HFF-Myc (cell line): ENCODE measurements around the gene NDRG2.

Source experiments
- DNase-seq: peaks from one replicate; pipeline ENCODE4 v3.0.0-alpha.2; 2011; ENCODE audit warnings: low read depth; ENCODE audit errors: extremely low read depth
- H3K4me3 ChIP-seq: replicated peaks from 2 replicates; pipeline ENCODE4 v1.5.1; 2011; ENCODE audit warnings: low read depth, mild to moderate bottlenecking, control low read depth, low read length
- TF ChIP-seq, protein P1 (sequence below): IDR thresholded peaks from 2 replicates; pipeline ENCODE4 v1.5.1; 2012; ENCODE audit warnings: mild to moderate bottlenecking, low read depth, low read length, control low read depth; ENCODE audit errors: missing control alignments

NDRG2 gene

DNA sequence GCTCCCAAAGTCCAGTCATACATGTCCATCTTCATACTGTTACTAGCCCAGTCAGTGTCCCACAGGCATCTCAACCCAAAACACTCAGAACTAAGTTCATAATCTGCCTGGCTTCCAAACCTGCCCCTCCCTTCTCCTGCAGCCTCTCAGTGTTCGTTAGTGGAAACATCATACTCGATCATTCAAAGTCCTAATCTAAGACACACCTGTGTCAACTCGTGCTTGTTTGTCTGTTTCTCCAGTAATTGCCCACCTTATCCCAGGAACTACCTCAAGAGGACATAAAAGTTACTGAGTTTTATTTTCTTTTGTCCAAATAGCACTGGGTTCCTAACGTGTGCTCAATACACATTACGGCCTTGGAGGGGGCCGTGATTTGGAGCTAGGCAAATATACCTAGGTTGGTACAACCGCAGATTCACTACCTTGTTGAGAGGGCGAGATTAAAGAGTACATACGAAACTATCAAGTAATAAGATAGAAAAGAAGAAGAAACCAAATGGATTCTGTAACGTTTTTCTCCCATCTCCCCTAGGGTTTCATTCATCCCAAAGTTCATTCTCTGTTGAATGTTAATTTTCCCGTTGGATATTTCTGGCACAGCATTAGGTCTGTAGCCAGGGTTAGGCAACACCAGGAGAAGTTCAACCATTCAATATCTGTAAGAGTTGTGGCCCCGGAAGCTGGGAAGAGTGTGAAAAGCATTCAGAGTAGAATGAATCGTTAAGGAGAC lies 35.9 kb upstream of the NDRG2 start:
- H3K4me3 ChIP-seq = no peak overlapping the region
- TF ChIP-seq, protein P1, sequence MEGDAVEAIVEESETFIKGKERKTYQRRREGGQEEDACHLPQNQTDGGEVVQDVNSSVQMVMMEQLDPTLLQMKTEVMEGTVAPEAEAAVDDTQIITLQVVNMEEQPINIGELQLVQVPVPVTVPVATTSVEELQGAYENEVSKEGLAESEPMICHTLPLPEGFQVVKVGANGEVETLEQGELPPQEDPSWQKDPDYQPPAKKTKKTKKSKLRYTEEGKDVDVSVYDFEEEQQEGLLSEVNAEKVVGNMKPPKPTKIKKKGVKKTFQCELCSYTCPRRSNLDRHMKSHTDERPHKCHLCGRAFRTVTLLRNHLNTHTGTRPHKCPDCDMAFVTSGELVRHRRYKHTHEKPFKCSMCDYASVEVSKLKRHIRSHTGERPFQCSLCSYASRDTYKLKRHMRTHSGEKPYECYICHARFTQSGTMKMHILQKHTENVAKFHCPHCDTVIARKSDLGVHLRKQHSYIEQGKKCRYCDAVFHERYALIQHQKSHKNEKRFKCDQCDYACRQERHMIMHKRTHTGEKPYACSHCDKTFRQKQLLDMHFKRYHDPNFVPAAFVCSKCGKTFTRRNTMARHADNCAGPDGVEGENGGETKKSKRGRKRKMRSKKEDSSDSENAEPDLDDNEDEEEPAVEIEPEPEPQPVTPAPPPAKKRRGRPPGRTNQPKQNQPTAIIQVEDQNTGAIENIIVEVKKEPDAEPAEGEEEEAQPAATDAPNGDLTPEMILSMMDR = no peak
- DNase-seq = no peak

DNA sequence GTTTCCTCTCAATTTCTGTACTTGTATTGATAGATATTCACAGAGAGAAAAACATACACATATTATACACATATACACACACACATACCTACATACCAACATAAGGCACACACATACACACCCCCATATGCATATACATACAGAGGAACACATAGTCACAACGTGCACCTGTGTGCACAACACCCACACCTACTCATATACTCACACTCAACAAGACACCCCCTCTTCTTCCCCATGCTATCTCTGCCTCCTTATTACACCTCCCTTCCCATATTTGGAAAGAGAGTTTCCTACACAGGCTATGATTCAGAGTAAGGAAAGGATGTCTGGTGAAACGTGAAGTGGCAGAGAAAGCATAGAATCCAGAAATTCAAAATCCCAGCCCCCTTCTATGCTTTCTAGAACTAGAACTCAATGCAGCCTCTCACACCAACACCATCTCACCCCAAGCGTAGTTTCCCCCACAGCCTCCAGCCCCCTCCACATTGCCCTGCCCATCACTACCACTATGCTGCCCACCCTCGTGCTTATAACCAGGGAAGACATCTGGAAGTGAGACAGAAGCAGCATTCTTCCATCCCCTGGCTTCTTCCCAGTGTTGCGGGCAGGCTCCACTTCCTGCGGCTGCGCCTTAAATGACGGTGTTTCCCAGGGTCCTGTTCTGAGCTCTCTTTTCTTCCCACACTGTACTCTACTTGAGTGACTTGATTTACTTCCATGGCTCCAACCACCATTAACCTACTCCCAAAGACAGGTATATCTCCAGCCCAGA lies 35.2 kb upstream of the NDRG2 start:
- DNase-seq = no peak
- TF ChIP-seq, protein P1 = no peak
- H3K4me3 ChIP-seq = no peak overlapping the region

- TF ChIP-seq, protein P1 = no peak
- no peak overlapping the region for H3K4me3 ChIP-seq
- DNase-seq = no peak
These were observed 34.0 kb upstream of the NDRG2 start for GRCh38 chr14:21058903-21059302.

- TF ChIP-seq, protein P1 = no peak
- DNase-seq = no peak
- no peak within 1 kb of the TSS for H3K4me3 ChIP-seq
These were observed 33.2 kb upstream of the NDRG2 start, which contains the start of gene RNASE8 for GRCh38 chr14:21057803-21058675. RNASE8 (plus strand) TSS chr14:21057822; CDS start chr14:21057893, 71 bp downstream.

- TF ChIP-seq, protein P1 = no peak
- no peak for DNase-seq
These were observed 31.8 kb upstream of the NDRG2 start for GRCh38 chr14:21056520-21057163.

More at GRCh38 chr14:21056520-21057163, 31.8 kb upstream of the NDRG2 start:
- no peak overlapping the region for H3K4me3 ChIP-seq
